Rectal smooth muscle tissue (tissue), 1 donor: ENCODE measurements around the gene CCDC102A.
"Not testable (repeated sequence)": the region's sequence is repeated elsewhere in the genome, so short reads cannot be mapped to it uniquely, and the experiment has no call there.

ENCODE experiments used
- H3K27ac ChIP-seq: one replicate; pipeline ENCODE4 v1.7.0; 2013; ENCODE audit warnings: low read depth, low read length, inconsistent platforms
- H3K27me3 ChIP-seq: one replicate; pipeline ENCODE4 v1.7.0; 2013; ENCODE audit warnings: low read length; ENCODE audit not compliant: control insufficient read depth, insufficient read depth
- H3K36me3 ChIP-seq: one replicate; pipeline ENCODE4 v1.7.0; 2013; ENCODE audit warnings: low read length; ENCODE audit not compliant: control insufficient read depth, insufficient read depth
- H3K4me1 ChIP-seq: one replicate; pipeline ENCODE4 v1.7.0; 2013; ENCODE audit warnings: low read length; ENCODE audit not compliant: control insufficient read depth, insufficient read depth
- H3K4me3 ChIP-seq: one replicate; pipeline ENCODE4 v1.7.0; 2013; ENCODE audit warnings: low read length
- H3K9ac ChIP-seq: one replicate; pipeline ENCODE4 v1.7.0; 2013; ENCODE audit warnings: low read length

The CCDC102A gene

DNA sequence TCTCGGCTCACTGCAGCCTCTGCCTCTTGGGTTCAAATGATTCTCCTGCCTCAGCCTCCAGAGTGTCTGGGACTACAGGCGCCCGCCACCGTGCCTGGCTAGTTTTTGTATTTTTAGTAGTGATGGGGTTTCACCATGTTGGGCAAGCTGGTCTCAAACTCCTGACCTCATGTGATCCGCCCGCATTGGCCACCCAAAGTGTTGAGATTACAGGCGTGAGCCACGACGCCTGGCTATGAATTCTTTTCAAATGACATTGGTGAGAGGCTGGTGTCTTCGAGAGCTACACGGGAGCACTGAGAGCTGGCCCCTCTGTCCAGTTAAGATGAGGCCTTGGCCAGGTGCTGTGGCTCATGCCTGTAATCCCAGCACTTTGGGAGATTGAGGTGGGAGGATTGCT lies 36.4 kb downstream of the CCDC102A start:
- not testable (repeated sequence) for H3K4me3 ChIP-seq, H3K27ac ChIP-seq, H3K36me3 ChIP-seq, H3K27me3 ChIP-seq, H3K4me1 ChIP-seq, H3K9ac ChIP-seq

DNA sequence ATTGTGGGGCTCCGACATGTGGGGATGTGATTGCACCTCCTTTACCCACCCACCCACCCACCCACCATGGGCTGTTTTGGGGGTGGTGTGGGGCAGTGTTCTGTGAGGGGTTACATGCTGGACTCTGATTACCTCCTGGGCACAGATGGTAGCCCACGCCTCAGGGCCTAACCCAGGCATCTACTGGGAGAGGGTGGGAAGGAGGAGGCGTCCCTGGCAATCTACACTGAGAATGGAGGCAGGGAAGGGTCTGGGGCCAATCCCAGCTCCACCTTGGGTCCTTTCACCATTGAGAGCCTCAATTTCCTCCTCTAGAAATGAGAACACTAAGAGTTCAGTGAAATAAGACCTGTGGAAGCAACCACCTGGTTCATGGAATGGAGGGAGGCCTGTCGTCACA lies 38.3 kb downstream of the CCDC102A start:
- Histone ChIP-seq H3K27me3 (no peaks in the 10 kb centered on the region), H3K9ac (no peak overlapping the region), H3K4me3 (no peak overlapping the region), H3K27ac (no peak overlapping the region), H3K36me3 (no peaks in the 10 kb centered on the region), H3K4me1 (no peaks in the 10 kb centered on the region)

DNA sequence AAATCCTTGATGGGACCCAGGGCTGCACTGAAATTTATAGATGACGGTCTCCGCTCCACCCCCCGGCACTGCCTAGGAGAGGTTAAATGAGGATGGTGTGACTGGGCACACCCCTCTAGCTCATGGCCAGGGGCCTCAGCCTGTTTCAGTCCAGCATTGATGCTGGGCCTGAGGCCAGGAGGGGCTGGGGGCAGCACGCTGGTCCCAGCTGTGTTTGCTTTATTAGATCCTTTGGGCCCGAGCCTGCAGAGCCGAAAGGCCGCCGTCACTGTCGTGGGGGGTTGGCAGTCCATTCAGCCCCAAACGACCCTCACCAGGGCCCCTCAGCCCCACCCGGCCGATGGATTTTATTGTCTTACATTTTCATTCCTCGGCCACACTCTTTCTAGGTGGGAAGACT lies 39.2 kb downstream of the CCDC102A start:
- no peaks in the 10 kb centered on the region for H3K4me1 ChIP-seq
- no peak overlapping the region for H3K4me3 ChIP-seq
- H3K27ac ChIP-seq: no peak overlapping the region
- H3K27me3 ChIP-seq: no peaks in the 10 kb centered on the region
- no peak overlapping the region for H3K9ac ChIP-seq
- H3K36me3 ChIP-seq: no peaks in the 10 kb centered on the region

DNA sequence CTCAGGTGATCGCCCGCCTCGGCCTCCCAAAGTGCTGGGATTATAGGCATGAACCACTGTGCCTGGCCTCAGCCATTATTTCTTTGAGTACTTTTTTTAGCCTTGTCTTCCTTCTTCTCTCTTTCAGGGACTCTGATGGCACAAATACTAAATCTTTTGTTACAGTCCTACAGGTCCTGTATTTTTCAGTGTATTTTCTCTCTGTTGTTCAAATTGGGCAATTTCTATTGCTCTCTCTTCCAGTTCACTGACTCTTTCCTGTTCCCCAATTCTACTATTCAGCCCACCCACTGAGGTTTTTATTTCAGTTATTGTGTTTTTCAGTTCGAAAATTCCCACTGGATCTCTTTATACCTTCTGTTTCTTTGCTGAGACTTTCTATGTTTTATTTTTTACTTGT lies 42.6 kb downstream of the CCDC102A start:
- Histone ChIP-seq H3K27me3 (no peaks in the 10 kb centered on the region), H3K9ac (no peak overlapping the region), H3K4me3 (no peak overlapping the region), H3K36me3 (no peaks in the 10 kb centered on the region), H3K27ac (no peak overlapping the region), H3K4me1 (no peaks in the 10 kb centered on the region)

DNA sequence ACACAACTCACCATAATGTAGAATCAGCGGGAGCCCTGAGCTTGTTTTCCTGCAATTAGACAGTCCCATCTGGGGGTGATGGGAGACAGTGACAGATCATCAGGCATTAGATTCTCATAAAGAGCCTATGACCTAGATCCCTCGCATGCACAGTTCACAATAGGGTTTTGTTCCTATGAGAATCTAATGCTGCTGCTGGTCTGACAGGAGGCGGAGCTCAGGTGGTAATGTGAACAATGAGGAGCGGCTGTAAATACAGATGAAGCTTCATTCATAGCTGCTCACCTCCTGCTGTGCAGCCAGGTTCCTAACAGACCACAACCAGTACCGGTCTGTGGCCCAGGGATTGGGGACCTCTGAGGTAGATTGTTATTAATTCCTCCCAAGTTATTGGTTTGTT lies 47.1 kb downstream of the CCDC102A start:
- H3K4me3 ChIP-seq: no peak overlapping the region
- H3K27me3 ChIP-seq: no peaks in the 10 kb centered on the region
- H3K27ac ChIP-seq: no peak overlapping the region

DNA sequence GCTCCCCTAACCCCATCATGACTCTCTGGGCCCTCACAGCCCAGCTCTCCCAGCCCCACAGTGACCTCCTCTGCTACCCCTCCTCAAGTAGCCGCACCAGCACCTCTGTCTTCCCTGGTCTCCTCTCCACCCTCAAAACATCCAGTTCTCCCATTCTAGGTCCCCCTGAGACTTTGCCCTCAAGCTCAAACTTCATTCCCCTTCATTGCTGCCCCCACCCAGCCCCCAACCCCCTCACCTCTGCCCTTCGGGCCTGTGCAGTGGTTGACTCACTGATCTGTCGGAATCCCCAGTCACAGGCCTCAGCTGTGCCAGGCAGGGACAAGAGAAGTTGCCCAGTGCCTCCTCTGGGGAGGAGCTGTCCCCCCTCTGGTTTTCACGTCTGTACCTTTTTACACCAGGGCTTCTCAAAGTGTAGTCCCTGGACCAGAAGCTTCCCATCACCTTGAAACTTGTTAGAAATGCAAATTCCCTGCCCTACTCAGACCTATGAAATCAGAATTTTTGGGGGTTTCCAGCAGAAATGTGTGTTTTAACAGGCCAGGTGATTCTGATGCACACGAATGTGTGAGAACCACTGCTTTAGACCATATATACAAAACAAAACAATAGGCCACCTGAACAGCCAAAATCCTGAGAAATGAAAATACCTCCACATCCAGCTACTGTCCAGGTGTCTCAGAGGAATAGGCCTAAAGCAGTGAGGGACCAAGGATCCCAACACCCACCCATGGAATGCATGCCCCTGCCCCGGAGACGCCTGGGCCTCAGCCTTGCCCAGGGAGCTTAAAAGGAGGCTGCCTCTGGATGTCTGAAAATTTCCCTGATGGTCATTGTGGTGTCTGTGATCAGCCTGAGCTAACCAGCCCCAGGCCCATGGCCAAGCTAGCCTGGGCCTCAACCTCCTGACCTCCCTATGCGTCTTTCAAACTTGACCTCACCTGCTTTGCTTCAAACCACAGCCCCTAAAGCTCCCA lies 49.2 kb downstream of the CCDC102A start:
- Histone ChIP-seq H3K27ac (no peak overlapping the region), H3K4me1 (no peaks in the 10 kb centered on the region), H3K9ac (no peak overlapping the region), H3K36me3 (no peaks in the 10 kb centered on the region), H3K27me3 (no peaks in the 10 kb centered on the region), H3K4me3 (peak overlapping the region; percentile 64)

More for the DNA sequence above, 47.1 kb downstream of the CCDC102A start:
- Histone ChIP-seq H3K4me1 (no peaks in the 10 kb centered on the region), H3K9ac (no peak overlapping the region), H3K36me3 (no peaks in the 10 kb centered on the region)

DNA sequence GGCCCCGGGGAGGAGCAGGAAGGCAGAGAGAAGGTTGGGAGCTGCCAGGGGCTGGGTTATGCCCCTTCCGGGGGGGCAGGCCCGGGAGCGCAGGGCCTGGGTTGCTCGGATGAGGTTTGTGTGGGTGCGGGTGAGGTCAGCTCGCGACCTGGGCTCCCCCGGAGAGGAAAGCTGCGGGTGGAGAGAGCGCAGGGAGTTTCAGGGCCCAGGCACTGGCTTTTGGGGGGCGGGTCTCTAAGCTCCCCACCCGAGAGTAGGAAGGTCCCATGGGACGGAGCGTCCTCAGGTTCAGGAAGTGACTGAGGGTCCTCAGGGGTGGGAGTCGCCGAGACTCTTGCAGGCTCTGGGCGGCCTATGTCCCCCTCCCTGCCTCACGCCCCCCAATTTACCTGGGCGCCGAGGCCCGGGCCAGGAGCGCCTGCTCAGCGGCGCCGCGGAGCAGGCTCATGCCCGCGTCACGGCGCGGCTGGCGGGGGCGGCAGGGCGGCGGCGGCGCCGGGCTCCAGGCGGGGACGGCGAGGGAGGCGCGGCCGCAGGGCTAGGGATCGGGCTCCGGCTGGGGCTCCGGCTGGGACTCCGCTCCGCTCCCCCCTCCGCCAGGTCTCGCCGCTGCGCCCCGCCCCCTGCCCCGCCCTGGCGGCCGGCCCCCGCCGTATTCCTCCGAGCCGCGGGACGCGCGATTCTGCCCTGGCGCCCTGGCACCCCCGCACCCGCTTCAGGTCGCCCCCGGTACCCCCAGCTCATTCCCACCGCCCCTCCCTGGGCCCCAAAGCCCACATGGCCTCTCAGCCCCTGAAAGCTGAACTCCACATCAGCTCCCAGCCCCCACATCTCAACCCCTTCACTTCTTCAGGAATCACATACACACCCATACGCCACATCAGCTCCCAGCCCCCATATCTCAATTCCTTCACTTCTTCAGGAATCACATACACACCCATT lies 50.2 kb downstream of the CCDC102A start, which contains the start of gene DOK4:
Gene DOK4 (minus strand): TSS at position 578 of the 942 bp plus-strand sequence. CDS start 6,986 bp downstream, outside the sequence.
- H3K36me3 ChIP-seq: no peaks in the 10 kb centered on the region
- no peaks in the 10 kb centered on the region for H3K27me3 ChIP-seq
- no peak within 1 kb of the TSS for H3K27ac ChIP-seq
- H3K4me1 ChIP-seq: no peaks in the 10 kb centered on the region
- H3K4me3 ChIP-seq: peak within 1 kb of the TSS; percentile 84
- peak within 1 kb of the TSS; percentile 86 for H3K9ac ChIP-seq

DNA sequence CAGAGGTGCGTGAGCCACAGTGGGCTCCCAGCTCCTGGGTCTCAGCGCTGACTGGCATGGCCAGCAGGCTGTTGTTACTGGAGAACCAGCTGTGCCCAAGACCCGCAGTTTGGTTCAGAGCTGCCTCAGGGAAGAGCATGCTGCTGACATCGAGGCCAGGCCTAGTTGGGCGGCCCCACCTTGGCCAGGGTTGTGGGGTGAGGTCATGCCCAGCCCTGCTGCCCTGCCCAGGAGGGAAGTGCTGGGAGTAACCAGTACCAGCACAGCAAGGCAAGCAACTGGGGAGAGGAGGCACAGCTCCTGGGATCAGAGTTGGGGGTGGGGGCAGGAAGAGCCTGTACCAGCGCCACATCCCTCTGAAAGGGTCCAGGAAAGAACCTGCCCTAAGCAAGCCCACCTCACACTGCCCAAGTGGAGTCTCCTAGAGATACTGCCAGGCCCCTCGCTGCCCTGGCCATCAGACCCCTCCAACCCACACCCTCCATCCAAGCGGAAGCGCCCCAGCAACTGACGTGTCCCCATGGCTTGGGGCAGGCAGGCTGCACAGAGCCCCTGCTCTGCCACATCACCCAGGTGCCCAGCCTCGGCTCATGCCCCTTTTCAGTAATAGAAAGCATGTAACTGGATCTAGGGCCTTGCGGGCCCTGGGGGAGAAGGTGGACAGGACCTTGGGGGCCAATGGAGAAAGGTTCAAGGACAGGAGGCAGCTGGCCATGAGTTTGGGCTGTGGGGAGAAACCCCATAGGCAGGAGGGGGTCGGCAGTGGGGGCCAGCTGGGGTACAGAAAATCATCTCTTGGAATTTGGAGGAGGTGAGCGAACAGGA lies 51.1 kb downstream of the CCDC102A start:
- no peak overlapping the region for H3K27ac ChIP-seq
- no peaks in the 10 kb centered on the region for H3K4me1 ChIP-seq
- H3K36me3 ChIP-seq: no peaks in the 10 kb centered on the region
- H3K27me3 ChIP-seq: no peaks in the 10 kb centered on the region
- H3K9ac ChIP-seq: peak overlapping the region; percentile 86
- peak overlapping the region; percentile 84 for H3K4me3 ChIP-seq

DNA sequence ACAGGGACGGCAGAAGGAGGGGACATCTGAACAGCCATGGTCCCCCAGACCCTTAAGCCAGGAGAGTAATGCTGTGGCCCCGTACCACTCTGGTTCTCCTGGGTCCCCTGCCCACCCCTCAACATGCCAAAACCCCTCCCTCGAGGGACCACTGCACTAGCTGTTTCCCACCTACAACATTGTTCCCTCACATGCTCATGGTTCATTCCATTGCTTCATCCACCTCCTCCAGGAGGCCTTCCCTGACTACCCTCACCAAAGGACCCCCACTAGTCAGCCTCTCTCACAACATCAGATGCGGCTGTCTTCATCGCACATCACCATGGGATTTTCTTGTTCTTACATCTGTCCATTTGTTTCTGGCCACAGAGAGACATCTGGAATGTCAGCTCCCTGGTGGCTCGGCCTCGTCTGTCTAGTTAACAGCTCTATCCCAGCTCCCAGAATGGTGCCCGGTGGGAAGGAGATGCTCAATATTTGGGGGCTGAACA lies 51.8 kb downstream of the CCDC102A start:
- Histone ChIP-seq H3K9ac (no peak overlapping the region), H3K4me3 (no peak overlapping the region), H3K27me3 (no peaks in the 10 kb centered on the region), H3K36me3 (no peaks in the 10 kb centered on the region), H3K27ac (no peak overlapping the region), H3K4me1 (no peaks in the 10 kb centered on the region)

DNA sequence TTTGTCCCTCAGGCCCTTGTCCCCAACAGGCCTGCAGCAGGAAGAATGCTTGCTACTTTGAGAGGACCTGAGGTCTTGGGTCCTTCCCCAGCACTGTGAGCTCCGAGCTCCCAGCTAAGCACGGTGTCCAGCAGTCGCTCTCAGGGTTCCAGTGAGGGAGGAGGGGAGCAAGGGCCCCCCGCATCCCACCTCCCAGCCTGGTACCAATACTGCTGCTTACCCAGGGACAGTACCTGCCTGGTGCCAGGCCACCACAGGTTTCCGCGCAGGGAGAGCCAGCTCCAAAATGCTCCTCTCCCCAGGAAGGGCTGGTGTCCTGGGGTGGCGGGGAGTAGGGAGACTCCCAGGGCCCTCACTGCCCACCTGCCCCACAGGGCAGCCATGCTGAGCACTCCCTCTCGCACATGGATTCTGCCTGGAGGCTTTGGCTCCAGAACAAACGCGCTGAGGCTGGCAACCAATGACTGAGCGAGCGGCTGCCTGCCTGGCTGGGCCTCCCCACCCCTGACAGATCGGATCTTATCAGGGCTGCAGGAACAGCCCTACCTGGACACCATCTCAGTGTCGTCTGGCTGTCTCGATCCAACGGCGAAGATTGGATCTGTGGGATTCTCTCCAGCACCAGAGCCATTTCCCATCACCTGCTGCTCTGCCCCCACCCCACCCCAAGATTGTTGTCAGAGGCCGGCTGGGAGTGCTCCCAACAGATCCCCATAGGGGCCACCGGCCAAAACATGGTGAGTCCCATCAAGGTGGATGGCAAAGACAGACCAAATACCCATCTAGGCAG lies 52.5 kb downstream of the CCDC102A start:
- no peak overlapping the region for H3K9ac ChIP-seq
- no peaks in the 10 kb centered on the region for H3K4me1 ChIP-seq
- H3K4me3 ChIP-seq: no peak overlapping the region

DNA sequence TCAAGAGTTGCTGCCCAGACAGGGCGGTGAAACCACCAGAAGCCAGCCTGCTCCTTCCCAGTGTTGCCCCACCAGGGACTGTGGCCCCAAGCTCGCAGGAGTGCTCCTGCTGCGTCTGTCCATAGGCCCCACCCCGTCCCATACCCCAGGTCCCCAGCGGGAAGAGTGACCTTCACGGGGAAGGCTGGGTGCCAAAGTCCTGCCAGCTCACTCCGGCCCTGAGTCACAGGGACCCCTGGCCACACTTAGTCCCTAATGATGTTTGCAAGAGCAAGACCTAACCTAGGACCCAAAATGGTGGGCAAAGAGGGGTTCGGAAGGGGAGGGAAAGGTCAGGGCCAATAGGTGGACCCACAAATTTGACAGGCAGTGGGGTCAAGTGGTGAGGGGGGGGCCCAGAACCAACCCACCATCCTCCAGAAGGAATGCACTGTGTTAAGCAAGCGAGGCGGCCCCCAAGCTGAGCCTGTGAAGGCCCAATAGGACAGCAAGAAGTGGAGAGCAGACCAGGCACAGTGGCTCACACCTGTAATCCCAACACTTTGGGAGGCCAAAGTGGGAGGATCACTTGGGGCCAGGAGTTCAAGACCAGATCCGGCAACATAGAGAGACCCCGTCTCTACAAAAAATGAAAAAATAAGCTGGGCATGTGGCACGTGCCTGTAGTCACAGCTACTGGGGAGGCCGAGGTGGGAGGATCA lies 53.4 kb downstream of the CCDC102A start:
- Histone ChIP-seq H3K27ac (no peak overlapping the region), H3K4me3 (no peak overlapping the region), H3K27me3 (no peaks in the 10 kb centered on the region), H3K36me3 (peaks cover 2% of the 10 kb centered on the region), H3K9ac (no peak overlapping the region), H3K4me1 (no peaks in the 10 kb centered on the region)

More for the DNA sequence above, 52.5 kb downstream of the CCDC102A start:
- H3K36me3 ChIP-seq: peaks cover 2% of the 10 kb centered on the region
- no peaks in the 10 kb centered on the region for H3K27me3 ChIP-seq
- H3K27ac ChIP-seq: no peak overlapping the region
